ENCODE data around the gene CASP8AP2.

GRCh38 chr6:89819336-89820130 lies 10.1 kb upstream of the CASP8AP2 start, which contains the start of gene MDN1:
- TF ChIP-seq TEAD4 (IDR thresholded peaks at IDR 0.05) (no peak), MAX (IDR thresholded peaks at IDR 0.05) (peak; percentile 99), FOXM1 (IDR thresholded peaks at IDR 0.05; ENCODE audit: borderline replicate concordance, low read depth) (no peak), TCF12 (IDR thresholded peaks at IDR 0.05; ENCODE audit: low read depth) (peak; percentile 52; the same call in 1 of the 2 replicates), YY1 (IDR thresholded peaks at IDR 0.05; ENCODE audit: low read depth) (no peak), CEBPB (IDR thresholded peaks at IDR 0.05) (no peak), RAD21 (IDR thresholded peaks at IDR 0.05; ENCODE audit: low read depth) (no peak), REST (IDR thresholded peaks at IDR 0.05; ENCODE audit: low read depth) (no peak), EP300 (IDR thresholded peaks at IDR 0.05; ENCODE audit: borderline replicate concordance) (no peak; the same call in 1 of the 2 replicates), TAF1 (IDR thresholded peaks at IDR 0.05; ENCODE audit: low read depth) (peak; percentile 82), USF1 (IDR thresholded peaks at IDR 0.05) (peak; percentile 89), CREB1 (IDR thresholded peaks at IDR 0.05; ENCODE audit: low read depth) (peak; percentile 94)

Data from Ishikawa (cell line).